NCI-H2171 treated with DMSO at 0.1 percent for 48 hours (cell line): ENCODE measurements around the gene POLR1C.
"Not testable (repeated sequence)": the region's sequence is repeated elsewhere in the genome, so short reads cannot be mapped to it uniquely, and the experiment has no call there.

ENCODE experiments used
- DNase-seq: peaks from one replicate; lab custom pipeline; 2025; lab: John Stamatoyannopoulos, UW

POLR1C gene

DNA sequence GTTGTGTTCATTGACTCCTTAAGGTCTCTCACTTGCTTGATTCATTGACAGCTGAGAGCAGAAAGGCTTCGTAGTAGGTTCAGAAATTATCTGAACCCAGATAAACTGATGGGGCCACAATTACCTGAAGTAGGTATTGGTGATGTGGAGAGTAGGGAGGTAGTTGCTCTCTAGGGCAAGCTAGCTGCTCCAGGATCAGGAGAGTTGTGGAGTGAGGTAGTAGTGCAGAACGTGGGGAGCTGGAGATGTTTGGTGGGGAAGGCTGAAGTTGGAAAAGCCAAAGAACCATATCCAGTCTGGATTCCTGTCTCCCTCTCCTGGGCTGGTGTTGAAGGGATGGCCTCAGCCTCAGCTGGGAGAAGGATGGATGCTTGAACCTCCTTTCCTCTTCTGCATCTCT is 23.7 kb upstream of the POLR1C start:
- DNase-seq = no peak

DNA sequence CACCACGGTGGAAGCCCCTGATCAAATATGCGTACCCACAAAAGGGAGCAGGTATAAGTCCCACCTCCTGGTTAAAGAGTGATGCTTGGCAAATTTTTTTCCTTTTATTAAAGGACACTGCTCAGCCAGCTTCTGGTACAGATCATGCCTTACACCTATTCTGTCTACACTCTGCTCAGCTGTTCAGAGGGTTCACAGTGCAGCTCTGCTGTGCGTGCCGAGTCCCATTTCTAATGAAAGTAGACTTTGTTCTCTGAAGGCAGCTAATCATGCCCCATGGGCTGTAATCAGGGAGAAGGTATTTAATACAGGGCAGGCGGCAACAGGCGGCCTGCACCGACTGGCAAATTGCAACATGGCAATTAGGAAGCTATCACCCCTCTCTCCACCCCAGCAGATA is 23.1 kb upstream of the POLR1C start:
- no peak for DNase-seq

DNA sequence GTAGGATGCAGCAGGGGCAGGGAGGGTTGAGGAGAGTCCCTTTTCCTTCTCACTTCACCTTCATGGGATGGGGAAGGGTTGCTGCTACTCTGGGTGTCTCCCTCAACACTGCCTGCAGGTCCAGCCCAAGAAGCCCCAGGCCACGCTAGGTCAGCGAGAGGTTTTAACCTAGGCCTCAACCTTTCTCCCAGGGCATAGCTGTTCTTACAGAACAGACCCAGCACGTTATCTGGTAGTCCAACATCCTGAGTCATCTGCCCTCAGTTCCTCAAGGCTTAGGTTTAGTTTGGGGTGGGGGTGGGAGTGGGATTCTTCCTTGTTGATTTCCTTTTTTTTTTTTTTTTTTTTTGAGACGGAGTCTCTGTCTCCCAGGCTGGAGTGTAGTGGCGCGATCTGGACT is 22.6 kb upstream of the POLR1C start:
- no peak for DNase-seq

DNA sequence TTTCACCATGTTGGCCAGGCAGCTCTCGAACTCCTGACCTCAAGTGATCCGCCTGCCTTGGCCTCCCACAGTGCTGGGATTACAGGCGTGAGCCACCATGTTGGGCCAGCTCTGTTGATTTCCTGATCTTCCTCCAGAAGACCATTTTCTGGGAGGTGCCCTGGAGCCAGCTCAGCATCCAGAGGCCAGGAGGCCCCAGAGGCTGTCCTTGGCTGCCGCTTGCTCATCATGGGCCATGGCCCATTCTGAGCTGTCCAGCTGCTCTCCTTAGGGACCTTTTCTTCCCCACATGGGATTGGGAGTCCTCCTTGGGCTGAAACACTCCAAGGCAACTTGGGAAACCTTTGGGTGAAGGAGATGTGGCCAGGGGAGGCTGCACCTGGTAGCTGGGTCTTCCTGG is 22.1 kb upstream of the POLR1C start:
- DNase-seq = no peak

DNA sequence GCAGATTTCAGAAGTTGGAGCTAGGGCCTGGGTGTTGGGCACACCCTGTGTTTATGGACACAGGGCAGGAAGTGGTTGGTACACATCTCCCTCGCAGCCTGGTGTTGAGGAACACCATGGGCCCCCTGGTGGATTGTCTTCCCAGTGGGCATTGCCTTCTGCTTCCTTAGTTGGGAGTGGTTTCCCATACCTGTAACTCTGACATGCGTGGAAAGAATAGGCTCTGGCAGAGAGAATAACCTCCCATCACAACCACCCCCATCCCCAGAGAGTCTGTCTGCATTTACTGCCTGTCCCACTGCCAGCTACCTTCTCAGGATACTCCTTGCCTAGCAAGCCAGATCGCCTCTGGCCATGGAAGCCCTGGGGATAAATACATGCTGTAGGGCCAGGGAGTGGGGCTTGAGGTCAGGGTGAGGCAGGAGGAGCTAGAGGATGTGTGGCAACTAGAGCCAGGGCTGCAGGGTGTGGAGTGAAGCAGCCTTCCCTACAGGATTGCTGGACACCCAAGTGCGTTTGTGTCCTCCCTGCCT is 21.4 kb upstream of the POLR1C start:
- no peak for DNase-seq

DNA sequence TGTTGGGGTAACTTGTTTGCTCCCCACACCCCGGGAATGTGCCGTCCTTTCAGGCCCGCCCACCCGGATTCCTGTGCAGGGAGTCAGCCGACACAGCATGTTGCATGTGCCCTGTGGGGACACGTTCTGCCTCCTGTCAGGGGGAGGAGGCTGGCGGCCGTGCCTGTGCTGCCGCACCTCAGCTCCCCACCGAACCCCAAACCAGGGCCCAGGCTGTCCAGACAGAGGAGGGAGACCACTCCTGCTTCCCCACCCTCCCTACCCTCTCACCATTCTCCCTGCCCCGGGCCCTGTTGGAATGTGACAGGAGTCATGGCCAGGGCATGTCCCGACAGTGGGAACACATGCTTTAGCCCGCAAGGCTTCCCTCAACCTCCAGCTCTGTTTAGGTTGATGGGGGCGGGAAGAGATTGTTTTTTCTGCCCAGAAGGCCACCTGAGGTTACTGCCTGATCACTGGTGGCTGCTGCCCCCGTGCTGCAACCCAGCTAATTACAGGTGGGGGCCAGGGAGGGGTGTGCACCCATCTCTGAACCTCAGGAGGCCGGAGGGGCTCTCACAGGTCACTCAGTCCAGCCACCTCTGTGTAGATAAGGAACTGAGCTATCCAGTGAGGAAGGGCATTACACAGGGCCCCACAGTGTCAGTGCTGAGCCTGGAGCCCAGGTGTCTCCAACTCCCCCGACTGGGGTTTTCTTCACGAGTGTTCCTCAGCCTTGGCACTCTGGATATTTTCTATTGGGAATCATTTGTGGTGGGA is 20.3 kb upstream of the POLR1C start:
- no peak for DNase-seq

DNA sequence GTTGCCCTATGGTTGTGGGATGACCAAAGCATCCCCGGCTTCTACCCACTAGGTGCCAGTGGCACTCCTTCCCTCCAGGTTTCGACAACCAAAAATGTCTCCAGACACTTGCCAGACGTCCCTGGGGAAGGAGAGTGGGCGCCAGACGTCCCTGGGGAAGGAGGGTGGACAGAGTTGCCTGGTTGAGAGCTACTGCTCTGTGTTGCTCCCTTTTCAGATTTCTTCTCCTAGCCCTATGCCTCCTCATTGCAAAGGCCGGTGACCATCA is 19.8 kb upstream of the POLR1C start:
- no peak for DNase-seq

DNA sequence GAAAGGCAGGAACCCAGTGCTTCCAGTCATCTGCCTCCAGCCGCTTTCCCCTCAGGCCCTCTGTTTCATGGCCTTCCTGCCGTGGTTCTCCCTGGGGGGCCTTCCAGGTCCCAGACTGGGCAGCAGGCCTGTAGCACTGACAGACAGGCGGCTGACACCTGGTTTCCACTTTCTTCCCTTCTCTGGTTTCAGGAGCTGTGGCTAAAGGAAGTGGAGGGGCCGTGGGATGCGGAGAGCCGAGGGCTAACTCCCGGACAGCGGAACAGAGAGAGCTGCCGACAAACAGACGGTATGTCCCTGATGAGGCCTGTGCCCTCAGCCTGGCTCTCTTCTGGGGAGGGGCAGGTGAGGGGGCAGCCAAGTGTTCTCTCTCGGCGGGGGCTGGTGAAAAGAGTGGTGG is 19.2 kb upstream of the POLR1C start:
- no peak for DNase-seq

DNA sequence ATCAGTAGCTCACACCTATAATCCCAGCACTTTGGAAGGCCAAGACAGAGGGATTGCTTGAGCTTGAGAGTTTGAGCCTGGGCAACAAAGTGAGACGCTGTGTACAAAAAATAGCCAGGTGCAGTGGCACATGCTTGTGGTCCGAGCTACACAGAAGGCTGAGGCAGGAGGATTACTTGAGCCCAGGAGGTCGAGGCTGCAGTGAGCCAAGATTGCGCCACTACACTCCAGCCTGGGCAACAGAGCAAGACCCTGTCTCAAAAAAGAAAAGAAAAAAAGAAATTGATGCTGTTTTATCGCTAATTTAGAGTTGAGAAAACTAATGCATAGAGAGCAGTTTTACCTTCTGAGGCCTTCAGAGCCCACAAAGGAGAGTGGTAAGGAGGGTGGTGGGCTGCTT is 18.6 kb upstream of the POLR1C start:
- DNase-seq = not testable (repeated sequence)

DNA sequence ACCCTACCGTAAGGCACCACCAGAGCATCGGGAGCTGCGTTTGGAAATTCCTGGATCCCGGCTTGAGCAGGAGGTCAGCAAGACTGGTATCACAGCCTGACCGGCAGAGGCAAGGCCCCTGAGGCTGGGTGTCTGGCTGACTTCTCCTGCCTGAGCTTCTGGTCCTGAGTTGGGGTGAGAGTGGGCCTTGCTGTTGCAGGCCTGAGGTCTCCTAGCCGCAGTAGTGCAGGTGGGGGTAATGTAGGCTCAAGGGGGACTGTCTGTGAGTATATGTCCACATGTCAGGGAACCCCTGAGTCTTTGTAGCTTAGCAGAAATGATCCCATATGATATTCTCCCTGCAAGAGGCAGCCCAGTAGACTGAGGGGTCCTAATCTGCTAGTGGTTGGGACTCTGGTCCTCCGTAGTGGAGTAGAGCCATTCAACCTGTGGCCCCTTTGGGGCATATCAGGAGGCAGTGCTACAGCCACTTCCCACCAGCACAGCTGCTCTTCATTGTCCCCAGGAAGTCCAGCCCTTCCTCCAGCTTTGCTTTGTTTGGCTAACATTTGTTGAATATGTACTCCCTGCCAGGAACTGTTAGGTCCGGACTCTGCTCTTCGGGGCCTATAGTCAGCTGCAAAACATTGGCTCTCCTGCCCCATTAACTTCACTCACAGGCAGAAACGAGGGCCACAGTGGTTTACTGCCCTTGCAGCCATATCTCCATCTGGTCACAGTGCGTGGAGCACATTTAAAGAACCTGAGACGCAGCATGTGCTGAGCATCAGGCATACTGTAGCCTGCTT is 17.7 kb upstream of the POLR1C start:
- no peak for DNase-seq

DNA sequence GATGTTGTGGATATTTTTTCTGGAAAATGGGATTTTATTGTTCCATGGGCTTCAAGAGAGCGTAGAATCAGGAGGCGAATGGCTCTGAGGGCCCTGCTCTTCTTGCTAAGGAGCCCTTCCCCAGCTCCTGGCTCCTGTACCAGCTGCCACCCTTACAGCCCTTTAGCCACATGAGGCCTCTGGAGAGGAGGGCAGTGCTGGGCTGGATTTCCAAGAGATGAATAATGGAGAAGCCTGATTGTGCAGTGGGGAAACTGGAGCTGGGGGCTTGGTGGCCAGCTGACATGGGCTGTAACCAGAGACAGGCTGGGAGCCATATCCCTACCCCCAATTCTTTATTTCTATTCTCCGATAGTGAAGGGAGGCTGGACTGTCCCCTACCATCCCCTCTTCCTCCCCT is 16.0 kb upstream of the POLR1C start:
- DNase-seq = no peak

DNA sequence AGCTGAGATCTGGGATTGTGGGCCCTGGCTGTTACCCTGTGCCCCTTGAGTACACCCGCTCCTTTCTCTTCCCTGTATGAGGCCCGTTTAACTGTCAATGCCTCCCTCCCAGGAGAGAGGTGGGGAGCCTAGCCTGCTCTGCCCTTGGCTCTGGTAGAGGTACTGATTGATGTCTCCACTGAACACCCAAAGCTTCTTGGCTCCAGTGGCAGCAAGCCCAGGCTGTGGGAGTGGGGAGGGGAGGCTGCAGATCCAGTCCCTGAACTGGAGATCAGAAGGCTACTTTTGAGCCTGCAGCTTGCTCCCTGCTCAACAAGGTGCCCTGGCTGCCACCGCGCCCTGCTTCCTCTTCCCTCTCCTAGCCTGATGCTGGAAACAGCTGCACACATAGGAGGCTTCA is 14.2 kb upstream of the POLR1C start:
- no peak for DNase-seq

DNA sequence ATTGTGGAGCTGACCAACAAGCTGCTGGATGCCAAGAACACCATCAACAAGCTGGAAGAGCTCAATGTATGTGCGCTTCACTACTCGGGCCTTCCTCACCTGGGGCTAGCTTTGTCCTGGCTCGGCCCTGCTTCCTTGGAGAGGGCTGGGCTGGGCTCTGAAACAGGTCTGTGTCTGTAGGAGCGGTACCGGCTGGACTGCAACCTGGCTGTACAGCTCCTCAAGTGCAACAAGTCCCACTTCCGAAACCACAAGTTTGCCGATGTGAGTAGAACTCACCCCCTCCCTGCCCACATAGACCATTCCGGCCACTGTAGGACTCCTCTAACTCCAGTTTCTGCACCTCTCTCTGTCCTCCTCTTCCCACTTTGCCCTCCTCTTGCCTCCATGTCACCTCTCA is 13.4 kb upstream of the POLR1C start:
- no peak for DNase-seq

DNA sequence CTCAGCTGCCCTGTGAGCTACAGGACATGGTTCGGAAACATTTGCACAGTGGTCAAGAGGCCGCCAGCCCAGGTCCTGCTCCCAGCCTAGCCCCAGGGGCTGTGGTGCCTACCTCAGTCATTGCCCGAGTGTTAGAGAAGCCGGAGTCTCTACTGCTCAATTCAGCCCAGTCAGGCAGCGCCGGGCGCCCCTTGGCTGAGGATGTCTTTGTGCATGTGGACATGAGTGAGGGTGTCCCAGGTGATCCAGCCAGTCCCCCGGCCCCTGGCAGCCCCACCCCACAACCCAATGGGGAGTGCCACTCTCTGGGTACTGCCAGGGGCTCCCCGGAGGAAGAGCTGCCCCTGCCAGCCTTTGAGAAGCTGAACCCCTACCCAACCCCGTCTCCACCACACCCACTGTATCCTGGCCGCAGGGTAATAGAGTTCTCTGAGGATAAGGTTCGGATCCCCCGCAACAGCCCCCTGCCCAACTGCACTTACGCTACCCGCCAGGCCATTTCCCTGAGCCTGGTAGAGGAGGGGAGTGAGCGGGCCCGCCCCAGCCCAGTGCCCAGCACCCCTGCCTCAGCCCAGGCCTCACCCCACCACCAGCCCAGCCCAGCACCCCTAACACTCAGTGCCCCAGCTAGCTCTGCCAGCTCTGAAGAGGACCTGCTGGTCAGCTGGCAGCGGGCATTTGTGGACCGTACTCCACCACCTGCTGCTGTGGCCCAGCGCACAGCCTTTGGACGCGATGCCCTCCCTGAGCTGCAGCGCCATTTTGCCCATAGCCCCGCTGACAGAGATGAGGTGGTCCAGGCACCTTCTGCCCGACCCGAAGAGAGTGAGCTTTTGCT is 11.9 kb upstream of the POLR1C start:
- DNase-seq = no peak

DNA sequence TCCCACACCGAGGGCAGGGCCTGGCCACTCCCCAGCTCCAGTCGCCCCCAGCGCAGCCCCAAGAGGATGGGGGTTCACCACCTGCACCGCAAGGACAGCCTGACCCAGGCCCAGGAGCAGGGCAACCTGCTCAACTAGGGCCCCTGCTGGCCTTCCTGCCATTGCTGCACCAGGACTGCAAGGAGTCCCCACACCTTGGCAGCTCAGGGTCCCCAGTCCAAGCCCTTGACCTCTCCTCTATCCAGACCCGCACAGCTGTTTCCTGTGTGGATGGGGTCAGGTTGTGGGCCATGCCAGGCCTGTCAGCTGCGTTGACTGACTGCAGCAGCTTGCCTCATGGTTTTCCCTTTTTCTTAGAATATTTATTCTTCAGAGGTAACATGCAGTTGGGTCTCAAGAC is 11.2 kb upstream of the POLR1C start:
- DNase-seq = no peak

DNA sequence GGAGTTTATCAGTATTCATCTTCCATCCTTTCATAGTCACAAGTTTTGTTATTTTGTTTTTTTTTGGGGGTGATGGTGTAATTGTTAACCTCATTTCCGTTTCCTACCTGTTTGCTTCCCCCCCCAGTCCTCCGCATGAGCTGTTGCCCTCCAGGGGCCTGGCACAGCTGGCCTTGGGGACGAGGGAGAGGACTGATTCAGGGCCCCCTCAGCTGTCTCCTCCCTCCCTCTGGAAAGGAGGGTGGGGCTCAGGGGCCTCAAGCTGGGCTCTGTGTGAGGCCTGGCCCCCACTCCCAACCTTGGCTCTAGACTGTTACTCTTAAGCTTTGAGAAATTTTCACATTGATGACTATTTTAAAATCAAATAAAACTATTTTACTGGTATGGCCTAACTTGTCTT is 10.7 kb upstream of the POLR1C start:
- DNase-seq = no peak

DNA sequence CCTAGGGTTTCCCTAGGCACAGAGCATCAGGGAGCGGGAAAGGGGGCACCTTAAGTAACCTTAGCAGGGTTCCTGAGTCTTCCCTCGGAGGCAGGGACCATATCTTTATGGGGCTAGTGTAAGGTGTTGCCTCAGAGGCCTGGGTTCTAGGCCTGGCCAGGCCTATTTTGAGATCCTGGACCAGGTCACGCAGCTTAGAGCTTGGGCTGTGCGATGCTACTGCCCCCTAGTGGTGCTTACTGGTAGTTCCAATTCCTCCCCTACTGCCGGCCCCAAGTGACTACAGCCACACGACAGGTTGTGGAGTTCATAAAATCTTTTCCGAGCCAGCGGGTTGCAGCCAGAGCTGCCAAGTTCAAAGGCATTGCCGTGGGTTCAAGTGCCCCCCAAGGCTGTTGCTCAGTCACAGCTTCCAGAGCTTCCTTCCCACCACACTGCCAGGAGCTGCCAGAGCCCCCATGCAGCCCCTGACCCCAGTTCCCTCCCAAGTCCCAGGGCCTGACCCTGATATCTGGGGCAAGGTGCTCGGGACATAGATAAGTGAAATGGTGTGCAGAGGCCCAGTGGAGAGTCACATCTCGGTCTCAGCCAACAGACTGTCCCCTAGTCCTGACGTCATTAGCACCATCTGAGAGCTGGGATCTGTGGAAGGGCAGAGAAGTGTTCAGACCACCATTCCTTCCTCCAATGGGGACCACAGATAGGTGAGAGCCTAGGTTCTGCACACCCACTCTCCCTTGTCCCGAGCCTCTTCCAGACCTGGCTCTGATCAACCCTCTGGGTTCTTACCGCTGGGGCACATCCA is 10.0 kb upstream of the POLR1C start:
- peak; percentile 76 for DNase-seq

DNA sequence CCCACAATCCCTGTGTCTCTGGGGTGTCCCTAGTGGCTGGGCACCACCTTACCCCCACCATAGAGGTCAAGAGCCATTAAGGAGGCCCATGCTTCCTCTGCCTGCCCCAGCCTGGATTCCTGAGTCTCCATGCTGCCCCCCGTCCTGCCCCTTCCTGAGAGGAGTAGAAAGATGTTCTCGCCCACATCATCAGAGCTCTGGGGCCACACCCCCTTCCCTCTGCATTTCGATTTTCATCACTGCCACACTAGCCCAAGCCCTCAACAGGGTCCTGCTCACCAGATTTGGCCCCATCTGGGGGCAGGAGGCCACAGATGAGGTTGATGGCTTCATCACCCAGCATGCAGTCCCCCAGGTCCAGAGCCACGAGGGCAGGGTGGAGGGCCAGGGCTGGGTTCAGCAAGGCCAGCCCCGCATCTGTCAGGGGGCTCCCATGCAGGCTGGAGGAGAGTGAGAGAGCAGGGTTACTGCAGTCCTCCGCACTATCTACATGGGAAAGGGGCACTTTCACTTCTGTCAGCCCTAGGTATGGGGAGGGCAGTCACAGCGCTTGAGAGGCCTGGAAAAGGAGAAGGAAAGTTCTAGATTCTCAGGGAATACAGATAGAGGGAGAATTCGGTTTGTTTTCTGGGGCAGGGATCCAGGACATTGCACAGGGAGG is 8.3 kb upstream of the POLR1C start:
- DNase-seq = no peak

DNA sequence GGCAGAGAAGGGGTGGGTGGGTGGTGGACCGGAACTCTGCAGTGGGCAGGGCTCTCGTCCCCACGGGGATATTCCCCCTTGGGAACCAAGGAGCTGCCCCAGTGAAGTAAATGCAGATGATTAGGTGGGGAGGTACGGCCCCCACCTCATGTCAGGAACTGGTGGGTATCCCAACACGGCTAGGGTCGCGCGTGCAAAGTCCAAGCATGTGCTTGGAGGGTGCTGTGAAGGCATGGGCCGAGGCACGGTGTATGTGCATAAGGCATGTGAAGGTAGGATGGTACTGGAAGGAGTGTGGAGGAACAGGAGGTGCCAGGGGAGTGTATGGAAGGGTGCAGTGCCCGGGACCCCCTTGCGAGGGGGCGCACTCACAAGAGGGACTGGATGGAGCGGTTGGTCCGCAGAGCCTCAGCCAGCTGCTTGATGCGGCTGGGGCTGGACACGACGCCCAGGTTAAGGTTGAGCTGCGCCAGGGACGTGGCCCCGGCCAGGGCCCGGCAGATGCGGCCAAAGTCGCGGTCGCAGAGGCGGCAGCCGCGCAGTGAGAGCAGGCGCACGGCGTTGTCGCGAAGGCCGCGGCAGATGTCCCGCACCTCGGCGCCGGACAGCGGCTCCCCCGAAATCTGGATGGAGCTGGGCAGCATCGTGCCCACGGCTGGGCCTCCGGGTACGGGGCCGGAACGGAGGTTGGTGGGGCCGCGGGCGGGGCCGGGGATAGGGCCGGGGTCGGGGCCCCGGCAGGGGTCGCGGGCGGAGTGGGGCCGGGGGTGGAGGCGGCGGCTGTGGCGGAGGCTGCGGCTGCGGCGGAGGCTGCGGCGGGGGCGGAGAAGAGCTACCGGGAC is 7.5 kb upstream of the POLR1C start:
- DNase-seq = no peak
